ENCODE measurements around the gene CAPRIN1. TPM values are rescaled to one million over a fixed set of nuclear protein-coding genes. Genes with fewer than 3 reads are reported as not detected.

CAPRIN1 gene
- total and polyA plus RNA-seq, 10 of the 15 experiments (the other 5 are each of a cell fraction or from before 2014, with no cell fraction given): 50.4 to 228 (median 191) TPM

- TF ChIP-seq BHLHE40 (IDR thresholded peaks at IDR 0.05; ENCODE audit: borderline replicate concordance in 1 of 2, low read depth in 2 of 2, low read length in 1 of 2) (peak in 1 of 2 experiments; percentile 42; a peak in 1 of 4 replicates), MTA2 (IDR thresholded peaks at IDR 0.05; ENCODE audit: low read depth) (no peak), TCF12 (IDR thresholded peaks at IDR 0.05; ENCODE audit: low read depth, low read length) (peak; percentile 5; the same call in 1 of the 2 replicates), CBX5 (IDR thresholded peaks at IDR 0.05; ENCODE audit: low read depth) (no peak; the same call in 1 of the 2 replicates), WRNIP1 (IDR thresholded peaks at IDR 0.05; ENCODE audit: borderline replicate concordance, low read depth, low read length) (no peak), RUNX3 (IDR thresholded peaks at IDR 0.05; ENCODE audit: low read length) (no peak), HDAC6 (IDR thresholded peaks at IDR 0.05; ENCODE audit: unreplicated experiment) (no peak), MEF2B (IDR thresholded peaks at IDR 0.05; ENCODE audit: partially characterized antibody, poor library complexity, severe bottlenecking) (peak; percentile 9), BCL3 (IDR thresholded peaks at IDR 0.05; ENCODE audit: borderline replicate concordance, insufficient read depth, low read depth, low read length, poor library complexity, severe bottlenecking) (no peak), BMI1 (IDR thresholded peaks at IDR 0.05; ENCODE audit: borderline replicate concordance) (no peak), MYC (IDR thresholded peaks at IDR 0.05; ENCODE audit: insufficient read depth, insufficient read length, insufficient replicate concordance, low read length, severe bottlenecking) (peak; percentile 94), SRF (IDR thresholded peaks at IDR 0.05; ENCODE audit: low read depth in 2 of 2, low read length in 2 of 2) (peak in 1 of 2 experiments; percentile 59; a peak in 1 of 4 replicates), GATAD2B (conservative IDR thresholded peaks at IDR 0.05; ENCODE audit: low read depth) (peak; percentile 74), SMAD1 (IDR thresholded peaks at IDR 0.05; ENCODE audit: low read depth, partially characterized antibody) (no peak)
Measured at GRCh38 chr11:34051349-34052035, at the start of gene CAPRIN1 (continued).

All from GM12878 (cell line).